Fibroblast of pulmonary artery (primary cell): ENCODE results near the gene KCNIP1.

Source experiments
- DNase-seq: peaks from one replicate; pipeline ENCODE4 v3.0.0-alpha.2; 2010; ENCODE audit warnings: low read depth
- H3K4me3 ChIP-seq: replicated peaks from 2 replicates; pipeline ENCODE4 v1.5.1; 2011; ENCODE audit warnings: low read depth, mild to moderate bottlenecking, control low read depth, low read length, moderate library complexity
- CTCF ChIP-seq: IDR thresholded peaks from 2 replicates; pipeline ENCODE4 v1.5.1; 2011; ENCODE audit warnings: mild to moderate bottlenecking, control low read depth, low read length, inconsistent platforms; ENCODE audit errors: missing control alignments

Gene KCNIP1

DNA sequence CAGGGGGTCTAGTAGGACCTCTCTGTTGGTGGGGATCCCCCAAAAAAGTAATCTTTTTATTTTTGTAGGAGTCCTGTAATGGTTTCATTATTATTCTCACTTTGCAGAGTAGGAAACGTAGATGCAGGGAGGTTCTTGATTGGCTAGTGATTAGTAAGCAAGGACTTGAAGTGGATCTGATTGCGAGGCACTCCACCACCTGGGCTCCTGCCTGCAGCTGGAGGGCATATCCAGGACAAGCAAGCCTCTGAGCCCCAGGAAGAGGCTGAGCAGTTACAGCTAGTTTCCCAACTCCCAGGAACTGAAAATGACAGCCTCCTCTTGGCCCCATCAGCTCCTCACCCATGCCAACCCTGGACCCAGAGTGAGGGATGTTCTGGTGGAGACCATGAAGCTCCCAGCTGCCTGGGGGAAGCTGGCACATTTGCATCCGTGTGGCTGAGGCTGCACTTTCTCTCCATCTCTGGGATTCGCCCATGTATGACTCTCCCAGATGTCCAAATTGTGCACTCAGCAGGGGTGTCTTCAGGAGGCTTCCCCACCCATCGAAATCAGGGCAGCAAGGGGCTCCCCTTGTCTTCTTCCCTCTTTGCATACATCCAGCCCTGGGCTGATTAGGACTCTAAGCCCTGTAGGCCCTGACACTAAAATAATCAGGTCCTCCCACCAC, 10.2 kb downstream of the KCNIP1 start:
- H3K4me3 ChIP-seq, result no peak overlapping the region
- no peak for TF ChIP-seq CTCF
- DNase-seq, result no peak

- no peak for TF ChIP-seq CTCF
- DNase-seq, result no peak
- no peak overlapping the region for H3K4me3 ChIP-seq
Measured at GRCh38 chr5:170517411-170517810, 13.6 kb downstream of the KCNIP1 start.

DNA sequence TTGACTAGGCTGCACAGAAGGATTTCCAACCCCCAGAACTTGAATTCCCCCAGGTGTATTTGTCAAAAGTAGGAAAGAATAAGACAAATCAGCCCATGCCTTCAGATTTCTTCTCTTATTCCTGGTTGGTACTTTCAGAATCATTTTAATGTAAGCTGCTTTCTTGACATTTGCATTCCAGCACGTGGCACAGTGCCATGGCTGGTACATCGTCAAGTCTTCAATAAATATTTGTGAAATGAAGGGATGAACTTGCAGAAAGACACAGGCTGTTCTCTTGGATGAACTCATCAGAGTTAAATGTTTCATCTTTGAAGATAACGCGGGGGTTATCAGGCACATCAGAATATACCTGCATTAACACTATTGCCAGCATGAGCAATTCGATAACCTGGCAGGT, 14.5 kb downstream of the KCNIP1 start:
- no peak for DNase-seq
- no peak overlapping the region for H3K4me3 ChIP-seq
- TF ChIP-seq CTCF, result no peak

GRCh38 chr5:170519549-170519948, 15.7 kb downstream of the KCNIP1 start:
- H3K4me3 ChIP-seq, result no peak overlapping the region
- DNase-seq, result no peak
- no peak for TF ChIP-seq CTCF

DNA sequence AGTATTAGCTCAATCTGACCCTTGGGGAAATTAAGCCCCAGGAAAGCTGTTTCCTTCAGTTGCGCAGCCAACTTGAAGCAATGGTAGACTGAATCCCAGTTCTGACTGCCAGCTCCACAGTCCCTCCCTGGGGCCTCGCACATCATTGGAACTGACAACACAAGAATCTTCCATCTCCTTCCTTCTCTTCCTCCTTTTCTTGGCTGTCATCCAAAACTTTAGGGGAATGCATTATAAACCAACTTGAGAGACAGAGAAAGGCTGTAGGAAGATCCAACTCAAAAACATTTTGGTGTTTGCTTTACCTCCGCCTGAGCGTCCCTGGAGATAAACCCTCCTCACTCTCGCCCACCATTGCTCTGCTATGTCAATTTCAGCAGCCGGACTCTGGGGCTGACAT, 16.6 kb downstream of the KCNIP1 start:
- no peak overlapping the region for H3K4me3 ChIP-seq
- DNase-seq, result no peak
- TF ChIP-seq CTCF, result no peak

GRCh38 chr5:170522211-170523141, 18.7 kb downstream of the KCNIP1 start:
- H3K4me3 ChIP-seq, result no peak overlapping the region
- DNase-seq, result no peak
- no peak for TF ChIP-seq CTCF
